ENCODE measurements around the gene PKD1.
"Not testable (repeated sequence)": the region's sequence is repeated elsewhere in the genome, so short reads cannot be mapped to it uniquely, and the experiment has no call there.

DNA sequence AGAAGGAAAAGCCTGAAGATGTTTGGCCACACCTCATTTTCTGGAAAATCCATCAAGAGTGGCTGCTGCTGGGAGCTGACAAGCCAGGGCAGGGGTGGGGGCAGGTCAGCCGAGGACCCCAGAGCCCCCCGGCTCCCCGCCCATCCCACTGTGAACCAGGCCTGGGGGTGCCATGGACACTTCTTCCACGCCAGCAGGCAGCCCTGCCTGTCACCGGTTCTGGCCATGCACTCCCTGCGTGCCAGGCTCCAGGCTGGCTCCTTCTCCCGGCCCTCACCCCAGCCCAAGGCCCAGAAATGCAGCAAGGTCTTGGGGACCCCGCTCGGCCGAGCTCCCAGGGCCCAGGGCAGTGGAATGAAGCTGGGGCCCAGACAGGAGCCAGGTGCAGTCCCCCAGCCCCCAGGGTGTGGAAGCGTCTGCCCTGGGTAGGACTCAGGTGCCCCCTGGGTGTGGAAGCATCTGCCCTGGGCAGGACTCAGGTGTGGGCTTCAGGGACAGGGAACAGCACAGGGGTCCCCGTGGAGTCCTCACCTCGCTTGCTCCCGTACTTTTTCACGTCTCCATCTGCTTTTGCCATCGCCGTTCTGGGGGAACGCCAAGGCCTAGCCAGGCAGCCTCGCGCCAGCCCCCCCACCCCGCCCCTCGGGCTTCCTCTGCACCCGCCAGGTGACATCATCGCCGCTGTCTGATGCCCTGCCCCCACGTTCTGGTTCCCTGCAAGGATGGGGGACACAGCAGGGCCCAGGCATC lies 12.6 kb downstream of the PKD1 start:
- TF ChIP-seq FOXK2 (IDR thresholded peaks at IDR 0.05); SP1 (IDR thresholded peaks at IDR 0.05); TARDBP (IDR thresholded peaks at IDR 0.05); SUZ12 (IDR thresholded peaks at IDR 0.05); ARNT (IDR thresholded peaks at IDR 0.05); HDGF (IDR thresholded peaks at IDR 0.05; ENCODE audit: borderline replicate concordance); FOXM1 (IDR thresholded peaks at IDR 0.05; ENCODE audit: borderline replicate concordance): not testable (repeated sequence)
